Bone marrow (tissue), 2 donors: Measurements from ENCODE around the gene PPM1J.
A peak's percentile ranks its signal among the peaks of the same experiment; 100 is the strongest.

ENCODE experiments used
- DNase-seq, 2 donors: peaks; one replicate each; lab custom pipeline; 2025; lab: John Stamatoyannopoulos, UW

Gene PPM1J

GRCh38 chr1:112687361-112687760 lies 27.8 kb downstream of the PPM1J start:
- no peak for DNase-seq

- no peak for DNase-seq
These were observed 28.3 kb downstream of the PPM1J start for GRCh38 chr1:112686835-112687234.

GRCh38 chr1:112686417-112686816 lies 28.7 kb downstream of the PPM1J start:
- no peak for DNase-seq

- DNase-seq, result no peak
These were observed 29.2 kb downstream of the PPM1J start for GRCh38 chr1:112685913-112686312.

- no peak for DNase-seq
These were observed 36.5 kb downstream of the PPM1J start for GRCh38 chr1:112678605-112679004.

GRCh38 chr1:112677501-112677900 lies 37.6 kb downstream of the PPM1J start:
- DNase-seq, result no peak

GRCh38 chr1:112676543-112676942 lies 38.6 kb downstream of the PPM1J start:
- no peak for DNase-seq

- no peak for DNase-seq
These were observed 39.3 kb downstream of the PPM1J start for GRCh38 chr1:112675728-112676381.

- no peak for DNase-seq
These were observed 40.0 kb downstream of the PPM1J start for GRCh38 chr1:112674986-112675727.

GRCh38 chr1:112674440-112674985 lies 40.6 kb downstream of the PPM1J start, which contains the start of gene MOV10:
Gene MOV10 (plus strand): TSS chr1:112674659. CDS start chr1:112674913, 254 bp downstream.
- peak; percentile 64 to 78 for DNase-seq

GRCh38 chr1:112673592-112674439 lies 41.3 kb downstream of the PPM1J start:
- DNase-seq, result no peak

GRCh38 chr1:112672842-112673241 lies 42.3 kb downstream of the PPM1J start:
- no peak for DNase-seq

- DNase-seq, result no peak
These were observed 43.1 kb downstream of the PPM1J start for GRCh38 chr1:112672009-112672408.

GRCh38 chr1:112666946-112667345 lies 48.2 kb downstream of the PPM1J start:
- no peak for DNase-seq

- no peak for DNase-seq
These were observed 49.3 kb downstream of the PPM1J start for GRCh38 chr1:112665857-112666256.
